Dedifferentiated amniotic fluid mesenchymal stem cell (primary cell): ENCODE data around the gene UBE2D3.
"Not testable (repeated sequence)": the region's sequence is repeated elsewhere in the genome, so short reads cannot be mapped to it uniquely, and the experiment has no call there.

ENCODE experiments used
- DNase-seq: peaks from one replicate; pipeline ENCODE4 v3.0.0-alpha.2; 2016; ENCODE audit errors: extremely low spot score

The UBE2D3 gene

GRCh38 chr4:102832105-102832504, 4.8 kb upstream of the UBE2D3 start:
- no peak for DNase-seq

GRCh38 chr4:102829803-102830202, 2.5 kb upstream of the UBE2D3 start:
- no peak for DNase-seq

GRCh38 chr4:102828497-102828808, 1.1 kb upstream of the UBE2D3 start:
- DNase-seq = no peak

GRCh38 chr4:102827674-102828496, 534 bp upstream of the UBE2D3 start:
- DNase-seq = peak; percentile 100

GRCh38 chr4:102826105-102826889, 1.1 kb downstream of the UBE2D3 start:
- DNase-seq = no peak

- peak; percentile 55 for DNase-seq
Observed at GRCh38 chr4:102825261-102826091, 1.9 kb downstream of the UBE2D3 start.

GRCh38 chr4:102824398-102824797, 3.0 kb downstream of the UBE2D3 start:
- DNase-seq = no peak

GRCh38 chr4:102823897-102824296, 3.5 kb downstream of the UBE2D3 start:
- DNase-seq = no peak

- no peak for DNase-seq
Observed at GRCh38 chr4:102823464-102823863, 3.9 kb downstream of the UBE2D3 start.

GRCh38 chr4:102819588-102820365, 7.6 kb downstream of the UBE2D3 start:
- no peak for DNase-seq

- not testable (repeated sequence) for DNase-seq
Observed at GRCh38 chr4:102819100-102819499, 8.3 kb downstream of the UBE2D3 start.

- DNase-seq = no peak
Observed at GRCh38 chr4:102817613-102818268, 9.6 kb downstream of the UBE2D3 start.

GRCh38 chr4:102817021-102817605, 10.2 kb downstream of the UBE2D3 start:
- DNase-seq = no peak

GRCh38 chr4:102815981-102816380, 11.4 kb downstream of the UBE2D3 start:
- peak; percentile 31 for DNase-seq

- DNase-seq = no peak
Observed at GRCh38 chr4:102809691-102810090, 17.7 kb downstream of the UBE2D3 start.

- no peak for DNase-seq
Observed at GRCh38 chr4:102809190-102809589, 18.2 kb downstream of the UBE2D3 start.

- DNase-seq = no peak
Observed at GRCh38 chr4:102808009-102808408, 19.3 kb downstream of the UBE2D3 start.

- DNase-seq = no peak
Observed at GRCh38 chr4:102807345-102807744, 20.0 kb downstream of the UBE2D3 start.

GRCh38 chr4:102799816-102800215, 27.5 kb downstream of the UBE2D3 start:
- no peak for DNase-seq

GRCh38 chr4:102794999-102795398, 32.4 kb downstream of the UBE2D3 start:
- no peak for DNase-seq
